NB4 (cell line): ENCODE data around the gene PAX2.

Source experiments
- DNase-seq: peaks from one replicate; pipeline ENCODE4 v3.0.0; 2010; ENCODE audit warnings: low read depth
- H3K4me3 ChIP-seq: one replicate; pipeline ENCODE4 v1.5.1; 2011; ENCODE audit warnings: mild to moderate bottlenecking, low read depth, low read length, moderate library complexity
- MYC ChIP-seq: IDR thresholded peaks from 2 replicates; pipeline ENCODE4 v1.6.1; 2011; ENCODE audit warnings: low read depth, low read length
- POLR2A ChIP-seq: IDR thresholded peaks from 2 replicates; pipeline ENCODE4 v1.6.1; 2011; ENCODE audit warnings: mild to moderate bottlenecking; ENCODE audit not compliant: insufficient read length; ENCODE audit errors: extremely low read depth
- TF ChIP-seq, protein P1 (sequence below): IDR thresholded peaks from one replicate; pipeline ENCODE4 v1.5.1; 2012; ENCODE audit warnings: low read depth, low read length
- TF ChIP-seq, protein P2 (sequence below): IDR thresholded peaks from 2 replicates; pipeline ENCODE4 v1.6.1; 2011; ENCODE audit warnings: low read depth, low read length

Gene PAX2

DNA sequence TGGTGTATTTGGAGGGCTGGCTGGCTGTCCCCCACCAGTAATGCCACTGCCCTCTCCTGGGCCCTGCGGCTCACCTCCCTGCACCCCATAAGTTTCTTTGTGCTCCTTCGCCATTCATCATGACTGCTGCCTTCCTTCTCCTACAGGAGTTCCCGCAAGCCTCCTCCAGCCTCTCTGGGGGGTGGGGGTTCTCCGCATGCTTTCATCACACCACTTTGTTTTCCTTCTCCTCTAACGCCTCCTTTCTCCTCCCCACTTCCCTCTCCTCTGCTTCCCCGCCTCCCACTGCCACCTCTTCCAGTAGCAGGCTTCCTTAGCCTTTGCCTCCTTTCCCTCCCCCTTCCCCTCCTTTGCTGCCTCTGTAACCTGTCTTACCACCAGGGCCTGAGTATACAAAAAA, 58.1 kb downstream of the PAX2 start:
- DNase-seq, result no peak
- TF ChIP-seq MYC (no peak), POLR2A (no peak)
- TF ChIP-seq, protein P1, sequence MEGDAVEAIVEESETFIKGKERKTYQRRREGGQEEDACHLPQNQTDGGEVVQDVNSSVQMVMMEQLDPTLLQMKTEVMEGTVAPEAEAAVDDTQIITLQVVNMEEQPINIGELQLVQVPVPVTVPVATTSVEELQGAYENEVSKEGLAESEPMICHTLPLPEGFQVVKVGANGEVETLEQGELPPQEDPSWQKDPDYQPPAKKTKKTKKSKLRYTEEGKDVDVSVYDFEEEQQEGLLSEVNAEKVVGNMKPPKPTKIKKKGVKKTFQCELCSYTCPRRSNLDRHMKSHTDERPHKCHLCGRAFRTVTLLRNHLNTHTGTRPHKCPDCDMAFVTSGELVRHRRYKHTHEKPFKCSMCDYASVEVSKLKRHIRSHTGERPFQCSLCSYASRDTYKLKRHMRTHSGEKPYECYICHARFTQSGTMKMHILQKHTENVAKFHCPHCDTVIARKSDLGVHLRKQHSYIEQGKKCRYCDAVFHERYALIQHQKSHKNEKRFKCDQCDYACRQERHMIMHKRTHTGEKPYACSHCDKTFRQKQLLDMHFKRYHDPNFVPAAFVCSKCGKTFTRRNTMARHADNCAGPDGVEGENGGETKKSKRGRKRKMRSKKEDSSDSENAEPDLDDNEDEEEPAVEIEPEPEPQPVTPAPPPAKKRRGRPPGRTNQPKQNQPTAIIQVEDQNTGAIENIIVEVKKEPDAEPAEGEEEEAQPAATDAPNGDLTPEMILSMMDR, result no peak
- TF ChIP-seq, protein P2, sequence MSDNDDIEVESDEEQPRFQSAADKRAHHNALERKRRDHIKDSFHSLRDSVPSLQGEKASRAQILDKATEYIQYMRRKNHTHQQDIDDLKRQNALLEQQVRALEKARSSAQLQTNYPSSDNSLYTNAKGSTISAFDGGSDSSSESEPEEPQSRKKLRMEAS, result no peak
- no peak overlapping the region for H3K4me3 ChIP-seq

DNA sequence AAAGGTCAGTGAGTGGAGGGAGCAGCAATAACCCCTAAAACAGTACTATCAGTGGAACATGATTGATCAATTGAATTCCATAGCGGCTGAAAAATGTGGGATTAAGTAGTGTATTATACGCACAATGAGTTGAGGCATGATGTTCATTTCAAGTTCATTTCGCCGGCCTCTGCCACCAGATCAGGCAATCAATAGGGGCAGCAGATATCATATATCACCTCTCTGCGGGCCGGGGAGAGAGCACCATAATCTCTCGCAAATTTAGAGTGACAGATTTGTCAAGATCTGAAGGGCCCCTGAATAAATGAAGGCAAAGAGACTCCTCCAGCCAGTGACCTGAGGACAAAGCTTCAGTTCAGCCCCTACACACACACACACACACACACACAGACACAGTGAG, 58.5 kb downstream of the PAX2 start:
- H3K4me3 ChIP-seq, result no peak overlapping the region

DNA sequence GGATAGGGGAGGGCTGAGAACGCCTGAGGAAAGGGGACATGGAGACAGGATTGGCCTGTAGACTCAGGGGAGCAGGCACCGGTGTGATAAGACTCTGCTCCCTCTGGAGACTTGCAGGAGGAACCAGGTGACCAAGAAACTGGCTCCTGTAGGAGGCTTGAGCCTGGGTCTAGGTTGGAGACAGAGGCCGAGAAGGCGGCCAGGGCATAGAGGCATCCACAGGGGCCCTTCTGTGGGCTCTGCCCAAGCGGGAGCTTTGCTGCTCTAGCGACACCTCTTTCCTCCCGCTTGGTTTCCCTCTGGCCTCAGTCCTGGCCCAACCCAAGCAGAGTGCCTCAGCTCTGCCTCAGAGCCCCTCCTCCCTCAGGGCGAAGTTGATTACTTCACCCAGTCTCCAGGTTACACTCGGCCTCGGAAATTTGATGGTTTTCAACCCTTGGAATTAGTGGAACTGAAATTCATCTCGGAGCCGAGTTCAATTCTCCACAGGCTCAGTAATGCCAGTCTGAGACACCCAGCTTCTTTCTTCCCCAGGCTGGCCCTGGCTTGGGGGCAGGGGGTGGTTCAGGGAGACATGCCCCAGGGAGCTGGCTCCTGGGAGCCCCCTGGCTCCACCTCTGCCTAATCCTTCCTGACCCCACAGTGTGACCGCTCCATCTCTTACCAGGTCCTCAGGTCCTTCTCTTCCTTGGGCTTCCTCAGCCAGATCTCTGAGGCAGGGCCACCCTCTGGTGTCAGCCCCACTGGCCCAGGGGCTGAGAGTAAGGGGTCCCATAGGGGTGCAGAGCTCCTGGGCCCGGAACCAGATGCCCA, 60.4 kb downstream of the PAX2 start:
- TF ChIP-seq, protein P1, result no peak
- TF ChIP-seq POLR2A, result no peak
- TF ChIP-seq, protein P2, result no peak
- DNase-seq, result no peak
- no peak overlapping the region for H3K4me3 ChIP-seq

More for the DNA sequence above, 58.5 kb downstream of the PAX2 start:
- TF ChIP-seq, protein P1, result no peak
- no peak for TF ChIP-seq POLR2A
- DNase-seq, result no peak

DNA sequence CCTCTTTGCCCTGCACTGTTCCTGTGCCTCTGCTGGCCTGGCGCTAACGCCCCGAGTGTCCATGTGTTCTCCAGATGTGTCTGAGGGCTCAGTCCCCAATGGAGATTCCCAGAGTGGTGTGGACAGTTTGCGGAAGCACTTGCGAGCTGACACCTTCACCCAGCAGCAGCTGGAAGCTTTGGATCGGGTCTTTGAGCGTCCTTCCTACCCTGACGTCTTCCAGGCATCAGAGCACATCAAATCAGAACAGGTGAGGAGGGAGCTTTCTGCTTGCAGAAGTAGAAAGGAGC, 60.9 kb downstream of the PAX2 start:
- TF ChIP-seq, protein P2, result no peak
- TF ChIP-seq MYC (no peak), POLR2A (no peak)
- TF ChIP-seq, protein P1, result no peak
- no peak for DNase-seq
- no peak overlapping the region for H3K4me3 ChIP-seq

DNA sequence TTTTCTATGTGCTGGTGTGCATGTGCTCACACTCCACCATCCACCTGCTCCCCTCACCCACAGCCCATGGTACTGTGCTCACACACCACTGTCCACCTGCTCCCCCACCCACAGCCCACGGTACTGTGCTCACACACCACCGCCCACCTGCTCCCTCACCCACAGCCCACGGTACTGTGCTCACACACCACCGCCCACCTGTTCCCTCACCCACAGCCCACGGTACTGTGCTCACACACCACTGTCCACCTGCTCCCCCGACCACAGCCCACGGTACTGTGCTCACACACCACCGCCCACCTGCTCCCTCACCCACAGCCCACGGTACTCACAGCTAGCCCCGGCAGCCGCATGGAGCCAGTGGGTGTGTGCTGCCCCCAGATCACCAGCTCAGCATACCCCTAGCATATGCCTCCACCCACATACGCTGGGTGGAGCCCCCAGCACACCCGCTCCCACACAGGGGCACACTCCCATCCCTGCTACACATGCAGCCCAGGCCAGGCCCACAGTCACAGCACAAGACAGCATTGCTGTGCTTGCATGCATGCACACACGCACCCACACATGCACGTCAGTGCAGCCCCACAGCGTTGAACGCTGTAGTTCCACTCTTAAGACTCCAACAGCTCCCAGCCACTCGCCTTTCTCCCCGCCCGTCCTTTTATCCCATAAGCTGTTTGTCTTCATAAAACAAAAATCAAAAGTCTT, 62.0 kb downstream of the PAX2 start:
- DNase-seq, result no peak
- TF ChIP-seq, protein P1, result no peak
- TF ChIP-seq, protein P2, result no peak
- no peak for TF ChIP-seq POLR2A
- TF ChIP-seq MYC, result no peak
- no peak overlapping the region for H3K4me3 ChIP-seq
